Calu3 (cell line): ENCODE results near the gene APOA1. TPM values are rescaled to one million over a fixed set of nuclear protein-coding genes. Genes with fewer than 3 reads are reported as not detected.
A peak's percentile ranks its signal among the peaks of the same experiment; 100 is the strongest.

Source experiments
- Bru-seq: library from RNA; stranded (reverse); fragments of 400-500 nt; gene quantifications from one replicate; lab custom pipeline; 2021; lab: Mats Ljungman, UMichigan
- BruChase-seq, 2 experiments: library from RNA; stranded (reverse); fragments of 400-500 nt; gene quantifications; one replicate each; lab custom pipeline; 2021; lab: Mats Ljungman, UMichigan
- BruUV-seq: library from RNA; stranded (reverse); fragments of 400-500 nt; replicated peaks from 2 replicates; lab custom pipeline; 2021; lab: Mats Ljungman, UMichigan
- CTCF ChIA-PET: fragments of 300-600 bp; sonication (Branson Sonifier 250); formaldehyde crosslinking; loops from one replicate; lab custom pipeline; 2022; ENCODE audit warnings: antibody characterized with exemption; lab: Charles Lee
- DNase-seq: peaks from one replicate; pipeline ENCODE4 v3.0.0; 2022
- H3K27ac Mint-ChIP-seq: one replicate; pipeline ENCODE4 v1.8.0; 2022; ENCODE audit warnings: mixed read lengths; ENCODE audit not compliant: unreplicated experiment
- H3K27me3 Mint-ChIP-seq: one replicate; pipeline ENCODE4 v1.8.0; 2022; ENCODE audit warnings: mixed read lengths; ENCODE audit not compliant: unreplicated experiment
- H3K36me3 Mint-ChIP-seq: one replicate; pipeline ENCODE4 v1.8.0; 2022; ENCODE audit warnings: mild to moderate bottlenecking, moderate library complexity, mixed read lengths; ENCODE audit not compliant: insufficient read depth, unreplicated experiment
- H3K4me1 Mint-ChIP-seq: one replicate; pipeline ENCODE4 v1.8.0; 2022; ENCODE audit warnings: mild to moderate bottlenecking, low read depth, mixed read lengths; ENCODE audit not compliant: unreplicated experiment
- H3K4me3 Mint-ChIP-seq: one replicate; pipeline ENCODE4 v1.8.0; 2022; ENCODE audit warnings: mild to moderate bottlenecking, low read depth, moderate library complexity, mixed read lengths; ENCODE audit not compliant: unreplicated experiment
- H3K9me3 Mint-ChIP-seq: one replicate; pipeline ENCODE4 v1.8.0; 2022; ENCODE audit warnings: low read depth, mixed read lengths; ENCODE audit not compliant: unreplicated experiment
- intact Hi-C: fragments of 100-400 bp; cut with micrococcal nuclease; formaldehyde crosslinking; loops from one replicate; pipeline ENCODE4 v1.10.0; 2022; ENCODE audit not compliant: unreplicated experiment
- long read RNA-seq: library from polyadenylated mRNA; stranded (forward); transcript quantifications from one replicate; pipeline ENCODE4 v2.0.0, GENCODE V29; 2022
- total RNA-seq: library from RNA; stranded (reverse); gene quantifications from 2 replicates; pipeline ENCODE4 v1.2.3, GENCODE V29; 2022
- TF ChIP-seq, protein P1 (sequence below): fragments of 200-600 bp; IDR thresholded peaks from one replicate; pipeline ENCODE4 v1.8.0; 2022; ENCODE audit warnings: antibody characterized with exemption; ENCODE audit not compliant: unreplicated experiment

APOA1 gene
- total RNA-seq (not detected in 2 replicates), Bru-seq, nascent RNA (not detected), BruChase-seq, experiment 1, labeled RNA remaining after a 6-hour chase (percentile 12 among the genes with signal in this experiment), BruChase-seq, experiment 2, labeled RNA remaining after a 2-hour chase (not detected)
- long read RNA-seq = 0 reads

GRCh38 chr11:116837231-116838091 lies at the start of gene APOA1:
Gene APOA1 (minus strand): TSS chr11:116837622. CDS start chr11:116837387, 235 bp downstream.
- no peak for DNase-seq
- CTCF ChIA-PET = no interaction called here
- Mint-ChIP-seq H3K4me1 (no peaks in the 10 kb centered on the region), H3K9me3 (no peaks in the 10 kb centered on the region), H3K36me3 (no peaks in the 10 kb centered on the region), H3K27me3 (peaks cover 14% of the 10 kb centered on the region), H3K27ac (no peak within 1 kb of the TSS), H3K4me3 (no peak within 1 kb of the TSS)
- BruUV-seq = no TSS peak
- intact Hi-C loops = loop anchor here (5.0 kb wide), 1 partner anchor 45 kb away; the partner anchor contains the start of gene APOA5
- TF ChIP-seq, protein P1, sequence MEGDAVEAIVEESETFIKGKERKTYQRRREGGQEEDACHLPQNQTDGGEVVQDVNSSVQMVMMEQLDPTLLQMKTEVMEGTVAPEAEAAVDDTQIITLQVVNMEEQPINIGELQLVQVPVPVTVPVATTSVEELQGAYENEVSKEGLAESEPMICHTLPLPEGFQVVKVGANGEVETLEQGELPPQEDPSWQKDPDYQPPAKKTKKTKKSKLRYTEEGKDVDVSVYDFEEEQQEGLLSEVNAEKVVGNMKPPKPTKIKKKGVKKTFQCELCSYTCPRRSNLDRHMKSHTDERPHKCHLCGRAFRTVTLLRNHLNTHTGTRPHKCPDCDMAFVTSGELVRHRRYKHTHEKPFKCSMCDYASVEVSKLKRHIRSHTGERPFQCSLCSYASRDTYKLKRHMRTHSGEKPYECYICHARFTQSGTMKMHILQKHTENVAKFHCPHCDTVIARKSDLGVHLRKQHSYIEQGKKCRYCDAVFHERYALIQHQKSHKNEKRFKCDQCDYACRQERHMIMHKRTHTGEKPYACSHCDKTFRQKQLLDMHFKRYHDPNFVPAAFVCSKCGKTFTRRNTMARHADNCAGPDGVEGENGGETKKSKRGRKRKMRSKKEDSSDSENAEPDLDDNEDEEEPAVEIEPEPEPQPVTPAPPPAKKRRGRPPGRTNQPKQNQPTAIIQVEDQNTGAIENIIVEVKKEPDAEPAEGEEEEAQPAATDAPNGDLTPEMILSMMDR = no peak

DNA sequence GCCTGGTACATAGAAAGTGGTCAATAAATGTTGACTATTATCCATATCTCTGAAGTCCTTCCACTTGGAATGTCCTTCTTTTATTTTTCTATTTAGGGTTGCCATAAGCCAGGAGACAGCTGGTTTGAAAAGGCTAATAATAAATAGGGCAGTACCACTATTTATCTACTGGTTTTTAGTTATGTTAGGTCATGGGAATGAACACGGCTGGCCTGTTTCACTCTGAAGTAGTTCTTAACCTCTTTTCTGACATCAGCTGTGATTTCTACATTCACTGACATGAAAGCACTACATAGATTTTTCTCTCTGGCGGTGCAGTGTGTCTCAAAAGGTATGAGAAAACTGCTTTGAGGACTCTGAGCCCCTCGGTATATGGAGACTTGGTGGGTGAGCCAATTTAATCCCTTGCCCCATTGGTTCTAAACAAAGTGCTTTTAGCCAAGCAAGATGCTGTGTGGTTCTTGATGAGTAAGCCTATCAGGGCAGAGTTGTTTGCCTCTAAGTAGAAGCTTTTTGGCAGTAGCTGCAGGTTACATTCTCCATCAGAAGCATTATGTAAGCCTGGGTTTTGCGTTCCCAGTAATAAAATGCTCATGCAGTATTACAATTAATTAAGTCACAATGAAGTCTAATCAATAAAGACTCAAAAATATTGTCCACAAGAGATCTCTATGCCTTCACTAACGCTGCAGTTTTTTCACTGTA lies 48.7 kb upstream of the APOA1 start:
- intact Hi-C loops = no loop called here
- H3K36me3 Mint-ChIP-seq = no peaks in the 10 kb centered on the region
- no peak for DNase-seq
- no peak overlapping the region for H3K4me3 Mint-ChIP-seq
- BruUV-seq = no TSS peak
- H3K27me3 Mint-ChIP-seq = no peaks in the 10 kb centered on the region
- TF ChIP-seq, protein P1 = no peak
- H3K9me3 Mint-ChIP-seq = no peaks in the 10 kb centered on the region
- no peak overlapping the region for H3K27ac Mint-ChIP-seq
- peaks cover 6% of the 10 kb centered on the region for H3K4me1 Mint-ChIP-seq
- CTCF ChIA-PET = no interaction called here

DNA sequence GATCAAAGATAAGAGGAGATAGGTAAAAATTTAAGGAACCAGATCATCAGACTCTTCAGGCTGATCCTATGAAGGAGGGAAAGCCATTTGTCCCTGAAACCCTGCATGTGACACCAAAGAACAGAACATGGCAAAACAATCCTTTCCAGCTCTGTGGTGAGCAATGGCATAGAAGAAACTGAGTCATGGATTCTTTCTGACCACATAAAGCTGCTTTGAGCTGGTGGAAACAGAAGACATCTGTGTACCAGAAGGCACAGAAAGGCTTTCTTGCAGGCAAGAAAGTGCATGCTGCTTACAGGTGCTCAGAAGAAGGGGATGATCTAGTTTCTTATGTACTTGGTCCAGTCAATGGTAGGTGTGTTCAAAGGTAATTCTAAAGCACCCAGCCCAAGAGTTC lies 45.0 kb upstream of the APOA1 start:
- no TSS peak for BruUV-seq
- no peak for DNase-seq
- Mint-ChIP-seq H3K36me3 (no peaks in the 10 kb centered on the region), H3K27me3 (no peaks in the 10 kb centered on the region), H3K4me1 (no peaks in the 10 kb centered on the region), H3K9me3 (no peaks in the 10 kb centered on the region), H3K4me3 (no peak overlapping the region), H3K27ac (no peak overlapping the region)
- CTCF ChIA-PET = no interaction called here
- intact Hi-C loops = no loop called here
- TF ChIP-seq, protein P1 = no peak

DNA sequence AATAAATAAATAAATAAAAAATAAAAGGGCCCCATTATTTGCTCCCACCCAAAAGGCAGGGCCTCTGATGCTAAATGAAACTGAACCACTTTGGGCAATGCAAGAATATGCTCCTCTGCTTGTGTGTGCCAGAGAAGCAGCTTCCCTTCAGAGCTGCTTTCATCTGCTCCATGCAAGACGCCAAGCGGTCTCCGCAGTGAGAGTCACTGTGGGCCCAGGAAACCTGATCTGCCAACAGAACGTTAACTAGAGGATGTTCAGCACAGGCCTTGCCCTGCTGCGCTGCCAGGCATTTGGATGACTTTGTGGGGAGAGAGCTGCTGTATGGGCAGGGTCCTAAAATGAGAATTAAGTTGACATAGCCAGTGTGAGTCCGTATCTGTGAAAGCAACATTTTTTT lies 43.7 kb upstream of the APOA1 start:
- TF ChIP-seq, protein P1 = no peak
- Mint-ChIP-seq H3K27me3 (no peaks in the 10 kb centered on the region), H3K4me1 (no peaks in the 10 kb centered on the region), H3K27ac (no peak overlapping the region), H3K36me3 (no peaks in the 10 kb centered on the region), H3K9me3 (no peaks in the 10 kb centered on the region), H3K4me3 (no peak overlapping the region)
- CTCF ChIA-PET = no interaction called here
- no TSS peak for BruUV-seq
- DNase-seq = no peak
- intact Hi-C loops = no loop called here
